Pons (tissue), 1 donor: ENCODE data around the gene TSNAX.

Source experiments
- DNase-seq: peaks from one replicate; pipeline ENCODE4 v3.0.0-alpha.2; 2016; ENCODE audit warnings: low spot score

The TSNAX gene

GRCh38 chr1:231519166-231519565 lies 9.3 kb upstream of the TSNAX start:
- DNase-seq = no peak

GRCh38 chr1:231522038-231522437 lies 6.4 kb upstream of the TSNAX start:
- DNase-seq = no peak

- DNase-seq = no peak
Observed at GRCh38 chr1:231522931-231523642, 5.4 kb upstream of the TSNAX start.

GRCh38 chr1:231523816-231524215 lies 4.7 kb upstream of the TSNAX start:
- DNase-seq = peak; percentile 44

- DNase-seq = no peak
Observed at GRCh38 chr1:231526536-231526935, 1.9 kb upstream of the TSNAX start.

GRCh38 chr1:231527586-231528171 lies 790 bp upstream of the TSNAX start:
- no peak for DNase-seq

GRCh38 chr1:231533240-231533639 lies 4.8 kb downstream of the TSNAX start:
- DNase-seq = no peak

- no peak for DNase-seq
Observed at GRCh38 chr1:231534703-231535159, 6.3 kb downstream of the TSNAX start.

GRCh38 chr1:231536099-231536498 lies 7.6 kb downstream of the TSNAX start:
- no peak for DNase-seq

- no peak for DNase-seq
Observed at GRCh38 chr1:231540847-231541246, 12.4 kb downstream of the TSNAX start.

- no peak for DNase-seq
Observed at GRCh38 chr1:231541842-231542241, 13.4 kb downstream of the TSNAX start.

GRCh38 chr1:231544943-231545592 lies 16.6 kb downstream of the TSNAX start:
- DNase-seq = peak; percentile 8

- DNase-seq = no peak
Observed at GRCh38 chr1:231546693-231547092, 18.2 kb downstream of the TSNAX start.

GRCh38 chr1:231549733-231550447 lies 21.4 kb downstream of the TSNAX start:
- no peak for DNase-seq

- DNase-seq = no peak
Observed at GRCh38 chr1:231550448-231550781, 21.9 kb downstream of the TSNAX start.

- no peak for DNase-seq
Observed at GRCh38 chr1:231553320-231553719, 24.9 kb downstream of the TSNAX start.

- no peak for DNase-seq
Observed at GRCh38 chr1:231554969-231555368, 26.5 kb downstream of the TSNAX start.

GRCh38 chr1:231557411-231557810 lies 28.9 kb downstream of the TSNAX start:
- no peak for DNase-seq

- DNase-seq = no peak
Observed at GRCh38 chr1:231557898-231558707, 29.6 kb downstream of the TSNAX start.

GRCh38 chr1:231558708-231559185 lies 30.3 kb downstream of the TSNAX start:
- DNase-seq = no peak

GRCh38 chr1:231561647-231562383 lies 33.3 kb downstream of the TSNAX start:
- DNase-seq = no peak
